ENCODE data around the gene SH3BP5. TPM values are rescaled to one million over a fixed set of nuclear protein-coding genes. Genes with fewer than 3 reads are reported as not detected.

The SH3BP5 gene
- total RNA-seq, 2 experiments from 2014 or later, result 33.6 to 37.5 TPM

DNA sequence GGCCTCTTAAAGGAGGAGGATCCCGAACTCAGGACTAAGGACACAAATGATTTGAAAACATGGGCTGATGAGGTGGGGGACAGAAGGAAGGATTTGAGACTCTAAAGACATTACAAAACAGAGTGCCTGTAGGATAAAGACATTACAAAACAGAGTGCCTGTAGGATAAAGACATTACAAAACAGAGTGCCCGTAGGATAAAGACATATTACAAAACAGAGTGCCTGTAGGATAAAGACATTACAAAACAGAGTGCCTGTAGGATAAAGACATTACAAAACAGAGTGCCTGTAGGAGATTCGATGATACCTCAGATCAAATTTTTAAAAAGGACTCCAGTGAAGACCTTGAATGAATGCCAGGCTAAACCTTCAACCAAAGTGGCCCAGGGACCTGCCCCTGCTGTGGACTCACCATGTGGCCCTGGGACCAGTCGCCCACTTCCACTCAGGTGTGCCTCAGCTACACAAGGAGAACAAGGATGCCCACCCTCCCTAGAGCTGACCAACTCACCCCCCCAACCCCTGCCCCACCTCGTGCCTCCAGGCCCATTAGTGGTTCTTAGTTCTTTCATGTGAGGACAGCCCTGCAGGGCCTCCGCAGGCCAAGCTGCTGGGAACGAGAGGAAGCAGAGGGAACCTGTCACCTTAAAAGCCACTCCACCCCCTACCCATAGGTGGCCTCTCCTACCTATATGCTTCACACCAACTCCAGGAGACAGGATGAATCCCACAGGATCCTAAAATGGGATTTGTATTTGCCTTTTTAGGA, 59.8 kb downstream of the SH3BP5 start:
- intact Hi-C loops (cut with micrococcal nuclease), result no loop called here
- H3K27me3 Mint-ChIP-seq, result no peaks in the 10 kb centered on the region
- ChIA-PET CTCF (interaction anchor here (1.4 to 1.6 kb wide), 2 partner anchors 19 to 60 kb away, joined by 3 read pairs; partner anchors contain the start of gene SH3BP5), POLR2A (no interaction called here)
- H3K9me3 Mint-ChIP-seq, result no peaks in the 10 kb centered on the region
- peaks cover 82% of the 10 kb centered on the region for H3K4me1 Mint-ChIP-seq (ENCODE audit: low read depth)
- peak; percentile 23 for DNase-seq
- H3K4me3 Mint-ChIP-seq, result no peak overlapping the region
- peak overlapping the region; percentile 61 for H3K27ac Mint-ChIP-seq
- peaks cover 15% of the 10 kb centered on the region for H3K36me3 Mint-ChIP-seq

DNA sequence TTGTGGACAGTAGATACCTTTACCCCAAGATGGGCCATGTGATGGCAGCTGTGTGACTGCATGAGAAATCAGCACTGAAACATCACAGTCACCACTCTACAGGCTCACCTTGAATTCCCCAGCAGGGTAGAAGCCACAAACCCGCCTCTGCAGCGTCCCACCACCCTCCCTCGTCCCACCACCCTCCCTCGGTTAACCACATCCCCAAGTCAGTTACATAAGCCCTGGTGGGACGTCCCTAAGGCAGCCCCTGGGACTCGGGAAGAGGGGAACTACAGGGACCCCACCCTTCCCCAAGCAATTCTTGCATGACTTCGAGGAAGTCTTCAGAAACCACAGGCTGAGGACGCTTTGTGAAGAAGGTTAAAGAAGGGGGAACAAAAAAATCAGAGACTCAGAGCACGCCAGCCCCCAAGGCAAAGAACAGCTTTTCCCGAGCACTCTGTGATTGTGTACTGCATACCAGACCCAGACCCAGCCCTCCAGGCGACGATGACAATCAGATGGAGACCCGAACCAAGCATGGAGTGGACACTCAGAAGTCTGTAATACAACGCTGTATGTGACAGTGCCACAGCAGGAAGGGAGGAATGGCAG, 60.5 kb downstream of the SH3BP5 start:
- Mint-ChIP-seq H3K9me3 (no peaks in the 10 kb centered on the region), H3K27me3 (no peaks in the 10 kb centered on the region), H3K4me3 (peak overlapping the region; percentile 31), H3K27ac (peak overlapping the region; percentile 61), H3K4me1 (ENCODE audit: low read depth) (peaks cover 80% of the 10 kb centered on the region), H3K36me3 (peaks cover 15% of the 10 kb centered on the region)
- peak; percentile 88 for DNase-seq
- ChIA-PET POLR2A (interaction anchor here (0.8 kb wide), 1 partner anchor 26 kb away, joined by 5 read pairs; no protein-coding TSS in a partner anchor), CTCF (interaction anchor here (1.0 to 8.0 kb wide), 4 partner anchors 19 to 68 kb away, joined by 3 to 123 read pairs (median 40); partner anchors contain the start of genes CAPN7 and SH3BP5)
- intact Hi-C loops (cut with micrococcal nuclease), result no loop called here

DNA sequence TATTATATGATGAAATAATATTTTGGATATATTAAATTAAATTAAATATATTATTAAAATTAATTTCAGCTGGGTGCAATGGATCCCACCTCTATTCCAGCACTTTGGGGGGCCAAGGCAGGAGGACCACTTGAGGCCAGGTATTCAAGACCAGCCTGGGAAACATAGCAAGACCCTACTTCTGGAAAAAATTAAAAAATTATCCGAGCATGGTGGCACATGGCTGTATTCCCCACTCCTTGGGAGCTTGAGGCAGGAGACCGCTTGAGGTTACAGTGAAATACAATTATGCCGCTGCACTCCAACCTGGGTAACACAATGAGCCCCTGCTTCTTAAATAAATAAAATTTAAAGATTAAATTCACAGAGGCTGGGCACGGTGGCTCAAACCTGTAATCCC, 61.4 kb downstream of the SH3BP5 start:
- Mint-ChIP-seq H3K36me3 (peaks cover 15% of the 10 kb centered on the region), H3K27me3 (no peaks in the 10 kb centered on the region), H3K4me3 (no peak overlapping the region), H3K9me3 (no peaks in the 10 kb centered on the region), H3K27ac (no peak overlapping the region), H3K4me1 (ENCODE audit: low read depth) (peaks cover 82% of the 10 kb centered on the region)
- DNase-seq, result no peak
- intact Hi-C loops (cut with micrococcal nuclease), result no loop called here
- ChIA-PET POLR2A (interaction anchor here (0.8 to 3.5 kb wide), 4 partner anchors 26 to 91 kb away, joined by 5 to 17 read pairs (median 11); no protein-coding TSS in a partner anchor), CTCF (interaction anchor here (1.0 to 8.9 kb wide), 6 partner anchors 40 to 135 kb away, joined by 3 to 178 read pairs (median 100); partner anchors contain the start of genes CAPN7 and SH3BP5)

DNA sequence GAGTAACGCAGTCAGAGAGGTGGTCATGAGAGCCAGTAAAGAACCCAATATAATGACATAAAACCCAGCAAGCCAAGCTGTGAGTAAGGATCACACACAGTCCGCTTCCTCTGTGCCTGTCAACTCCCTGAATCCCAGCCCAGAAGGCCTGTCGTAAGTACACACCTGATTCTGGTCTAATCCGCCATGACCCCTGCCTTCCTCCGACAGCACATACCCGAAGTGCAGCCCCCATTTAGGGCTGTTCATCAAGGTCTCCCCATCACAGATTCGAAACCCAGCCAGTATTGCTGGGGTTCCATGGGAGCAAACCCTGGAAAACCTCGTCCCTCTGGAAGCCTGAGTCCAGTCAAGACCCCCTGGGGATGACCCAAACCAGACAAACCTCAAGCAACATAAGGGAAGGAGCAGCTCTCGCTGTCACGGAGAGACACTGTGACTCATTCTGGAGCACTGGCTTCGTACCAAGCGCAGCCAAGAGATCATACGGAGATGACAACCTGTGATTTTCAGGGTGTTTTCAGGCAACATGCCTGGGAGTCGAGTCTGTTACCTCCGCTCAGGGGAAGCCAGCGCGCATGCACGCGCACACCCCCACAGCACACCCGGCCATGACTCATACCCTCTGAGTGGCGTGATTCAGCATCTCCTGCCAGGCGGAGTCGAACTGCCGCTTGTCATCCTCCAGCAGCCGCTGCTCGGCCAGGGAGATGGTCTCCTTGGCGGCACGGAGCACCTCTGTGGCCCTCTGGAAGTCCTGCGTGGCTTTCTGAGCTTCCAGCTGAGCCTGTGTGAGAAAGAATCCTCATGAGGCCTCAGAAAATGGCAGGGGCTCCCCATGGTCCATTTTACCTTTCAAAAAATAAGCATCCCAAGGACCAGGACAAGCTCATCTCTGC, 63.0 kb downstream of the SH3BP5 start:
- CTCF ChIA-PET, result interaction anchor here (0.5 to 8.9 kb wide), 25 partner anchors 12 to 287 kb away, joined by 3 to 178 read pairs (median 12); partner anchors contain the start of genes CAPN7 and SH3BP5
- peaks cover 80% of the 10 kb centered on the region for H3K4me1 Mint-ChIP-seq (ENCODE audit: low read depth)
- intact Hi-C loops (cut with micrococcal nuclease), result loop anchor here (1.0 to 2.0 kb wide), 6 partner anchors 29 to 287 kb away; partner anchors contain the start of genes CAPN7 and SH3BP5
- peak; percentile 94 for DNase-seq
- peak overlapping the region; percentile 30 for H3K4me3 Mint-ChIP-seq
- H3K9me3 Mint-ChIP-seq, result no peaks in the 10 kb centered on the region
- peaks cover 11% of the 10 kb centered on the region for H3K36me3 Mint-ChIP-seq
- POLR2A ChIA-PET, result interaction anchor here (0.8 to 3.5 kb wide), 12 partner anchors 14 to 136 kb away, joined by 3 to 17 read pairs (median 5); partner anchors contain the start of genes CAPN7 and SH3BP5
- H3K27me3 Mint-ChIP-seq, result no peaks in the 10 kb centered on the region
- peak overlapping the region; percentile 81 for H3K27ac Mint-ChIP-seq

DNA sequence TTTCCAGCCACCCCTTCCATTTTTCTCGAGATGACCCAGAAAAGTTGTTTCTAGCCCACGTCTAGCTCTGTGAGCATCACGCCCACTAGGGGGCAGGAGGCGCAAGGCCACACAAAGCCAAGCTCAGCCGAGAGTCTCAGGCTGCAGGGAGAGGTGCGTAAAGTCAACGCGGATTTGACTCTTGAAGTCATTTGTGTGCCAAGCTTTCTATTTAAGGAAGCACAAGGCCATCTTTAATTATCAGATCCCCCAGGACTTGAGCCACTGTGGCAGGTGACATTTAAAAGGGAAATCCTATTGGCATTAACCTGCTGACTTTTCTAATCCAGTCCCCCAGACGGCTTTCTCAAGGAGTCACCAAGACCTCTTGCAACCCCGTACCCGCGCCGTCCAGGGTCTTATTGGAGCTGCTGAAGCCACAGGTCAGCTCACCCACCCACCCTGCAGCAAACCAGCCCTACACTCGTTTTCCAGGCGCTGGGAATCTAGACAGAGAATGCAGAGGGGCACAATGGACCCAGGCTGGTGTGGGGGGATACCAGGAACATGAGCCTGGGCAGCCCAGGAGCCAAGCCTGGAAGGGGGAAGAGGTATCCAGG, 64.3 kb downstream of the SH3BP5 start:
- H3K4me1 Mint-ChIP-seq (ENCODE audit: low read depth), result peaks cover 79% of the 10 kb centered on the region
- no peaks in the 10 kb centered on the region for H3K27me3 Mint-ChIP-seq

DNA sequence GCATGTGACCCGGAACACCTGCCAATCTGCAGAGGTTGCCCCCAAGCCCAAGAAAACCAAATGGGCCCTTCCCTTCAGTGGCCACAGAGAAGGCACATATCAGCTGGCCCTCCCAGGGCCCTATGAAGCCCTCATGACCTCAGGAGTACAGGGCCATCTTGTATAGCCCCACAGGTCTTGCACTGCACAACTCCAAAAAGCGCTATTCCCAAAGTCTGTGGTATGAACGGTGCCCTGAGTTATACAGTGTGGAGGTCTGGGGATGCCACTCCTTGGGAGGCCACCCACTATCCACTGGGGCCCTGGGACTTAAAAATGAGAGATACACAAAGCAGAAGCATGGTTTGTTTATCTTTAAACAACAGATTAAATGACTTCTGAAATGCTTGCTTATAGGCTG, 64.9 kb downstream of the SH3BP5 start:
- POLR2A ChIA-PET, result interaction anchor here (0.9 to 3.5 kb wide), 8 partner anchors 43 to 138 kb away, joined by 3 to 17 read pairs (median 7); partner anchors contain the start of genes CAPN7 and SH3BP5
- intact Hi-C loops (cut with micrococcal nuclease), result no loop called here

More for the DNA sequence above, 64.3 kb downstream of the SH3BP5 start:
- POLR2A ChIA-PET, result interaction anchor here (0.6 to 3.5 kb wide), 10 partner anchors 10 to 202 kb away, joined by 3 to 17 read pairs (median 5); partner anchors contain the start of genes CAPN7 and SH3BP5
- DNase-seq, result peak; percentile 91
- peaks cover 11% of the 10 kb centered on the region for H3K36me3 Mint-ChIP-seq
- no peak overlapping the region for H3K4me3 Mint-ChIP-seq
- CTCF ChIA-PET, result interaction anchor here (0.7 to 8.9 kb wide), 67 partner anchors 8 to 292 kb away, joined by 3 to 178 read pairs (median 5); partner anchors contain the start of genes CAPN7 and SH3BP5
- no peaks in the 10 kb centered on the region for H3K9me3 Mint-ChIP-seq
- intact Hi-C loops (cut with micrococcal nuclease), result loop anchor here (1.0 to 2.0 kb wide), 5 partner anchors 31 to 289 kb away; partner anchors contain the start of gene CAPN7
- peak overlapping the region; percentile 65 for H3K27ac Mint-ChIP-seq

DNA sequence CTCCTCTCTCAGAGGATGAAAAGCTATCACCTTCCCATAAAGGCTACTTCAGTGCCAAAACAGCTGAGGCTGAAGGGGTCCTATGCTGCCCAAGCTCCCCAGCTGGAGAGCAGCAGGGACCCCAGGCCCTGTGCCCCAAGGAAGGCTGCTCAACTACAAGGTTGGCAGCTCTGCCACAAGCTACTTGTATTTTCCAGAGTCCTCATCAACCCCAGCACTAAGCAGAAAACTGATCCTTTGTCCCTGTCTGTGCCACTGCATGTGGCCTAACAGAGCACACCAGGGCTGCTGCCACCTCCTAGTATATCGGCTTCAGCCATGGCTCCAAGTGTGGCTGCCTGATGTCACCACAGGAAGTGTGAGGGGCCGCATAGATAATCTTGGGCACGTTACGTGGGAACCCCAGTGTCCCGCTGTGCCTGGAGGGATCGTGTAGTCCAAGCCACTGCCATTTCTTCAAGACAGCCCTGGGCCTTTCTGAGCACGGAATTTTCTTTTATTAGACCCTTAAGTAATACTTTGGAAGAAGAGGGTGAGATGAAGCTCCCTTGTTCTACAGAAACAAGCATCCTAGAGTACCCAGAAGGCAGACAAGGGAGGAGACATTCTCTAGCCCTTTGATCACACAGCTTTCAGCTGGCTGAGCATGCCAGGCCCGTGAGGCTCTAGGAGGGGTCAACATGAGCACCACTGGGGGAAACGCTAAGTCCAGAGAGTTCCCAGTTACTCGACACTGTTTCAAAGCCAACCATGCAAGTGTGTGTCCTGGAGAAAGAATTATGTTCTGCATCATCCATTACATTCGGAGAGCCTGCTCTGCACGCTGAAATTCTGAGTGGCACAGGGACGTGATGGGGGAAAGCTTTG, 65.6 kb downstream of the SH3BP5 start:
- H3K4me1 Mint-ChIP-seq (ENCODE audit: low read depth), result peaks cover 66% of the 10 kb centered on the region
- ChIA-PET CTCF (interaction anchor here (0.6 to 8.9 kb wide), 27 partner anchors 10 to 256 kb away, joined by 3 to 178 read pairs (median 12); partner anchors contain the start of genes CAPN7 and SH3BP5), POLR2A (interaction anchor here (1.5 to 1.6 kb wide), 2 partner anchors 51 to 64 kb away, joined by 4 to 6 read pairs; no protein-coding TSS in a partner anchor)
- H3K4me3 Mint-ChIP-seq, result no peak overlapping the region
- H3K27ac Mint-ChIP-seq, result no peak overlapping the region
- peaks cover 11% of the 10 kb centered on the region for H3K36me3 Mint-ChIP-seq
- intact Hi-C loops (cut with micrococcal nuclease), result no loop called here
- no peak for DNase-seq
- no peaks in the 10 kb centered on the region for H3K27me3 Mint-ChIP-seq
- H3K9me3 Mint-ChIP-seq, result no peaks in the 10 kb centered on the region

More for the DNA sequence above, 64.9 kb downstream of the SH3BP5 start:
- H3K9me3 Mint-ChIP-seq, result no peaks in the 10 kb centered on the region
- H3K4me1 Mint-ChIP-seq (ENCODE audit: low read depth), result peaks cover 73% of the 10 kb centered on the region
- CTCF ChIA-PET, result interaction anchor here (0.6 to 8.9 kb wide), 64 partner anchors 8 to 292 kb away, joined by 3 to 178 read pairs (median 6); partner anchors contain the start of genes CAPN7 and SH3BP5
- no peaks in the 10 kb centered on the region for H3K27me3 Mint-ChIP-seq
- H3K27ac Mint-ChIP-seq, result no peak overlapping the region
- H3K36me3 Mint-ChIP-seq, result peaks cover 11% of the 10 kb centered on the region
- no peak for DNase-seq
- no peak overlapping the region for H3K4me3 Mint-ChIP-seq

DNA sequence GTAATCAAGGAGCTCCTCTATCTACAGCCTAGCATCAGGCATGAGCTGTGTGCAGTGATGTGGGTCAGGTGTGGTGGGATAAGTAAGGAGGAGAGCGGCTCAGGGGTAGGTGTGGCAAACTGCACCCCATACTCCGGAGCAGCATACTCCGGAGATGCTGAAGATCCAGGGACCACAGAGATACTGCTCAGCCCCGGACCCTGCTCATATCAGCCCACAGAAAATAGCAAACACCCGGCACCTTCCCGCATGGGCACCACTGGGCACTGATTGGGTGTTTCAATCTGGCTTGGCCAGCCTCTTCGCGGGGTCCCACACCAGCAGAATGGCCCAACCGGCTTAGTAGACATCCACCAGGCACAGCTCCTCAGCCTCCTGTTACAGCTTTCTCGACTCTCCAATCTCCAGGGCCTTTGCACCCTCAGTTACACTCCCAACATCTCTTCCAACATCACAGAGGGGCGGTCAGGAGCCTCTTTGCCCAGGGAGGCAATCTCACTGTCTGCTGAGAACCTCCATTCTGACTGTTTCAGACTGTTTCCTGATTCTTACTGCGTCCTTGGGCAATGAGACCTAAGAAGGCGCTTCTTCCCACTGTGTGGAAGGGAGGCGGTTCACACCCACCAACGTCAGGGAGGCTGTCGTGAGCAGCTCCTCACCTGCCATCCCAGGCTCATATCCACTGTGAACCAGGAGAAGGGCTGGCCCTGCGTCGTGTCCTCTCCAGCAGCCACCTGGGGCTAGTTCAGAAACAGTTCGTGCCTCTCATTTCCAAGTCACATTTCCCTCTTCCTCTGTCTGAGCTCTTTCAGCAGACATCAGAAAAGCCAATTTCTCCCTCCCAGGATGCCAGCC, 66.5 kb downstream of the SH3BP5 start:
- ChIA-PET POLR2A (interaction anchor here (1.5 kb wide), 1 partner anchor 114 kb away, joined by 4 read pairs; no protein-coding TSS in a partner anchor), CTCF (interaction anchor here (1.5 to 8.9 kb wide), 9 partner anchors 28 to 157 kb away, joined by 4 to 178 read pairs (median 46); partner anchors contain the start of genes CAPN7 and SH3BP5)
- peaks cover 12% of the 10 kb centered on the region for H3K36me3 Mint-ChIP-seq
- H3K27ac Mint-ChIP-seq, result peak overlapping the region; percentile 50
- H3K4me1 Mint-ChIP-seq (ENCODE audit: low read depth), result peaks cover 62% of the 10 kb centered on the region
- no peak overlapping the region for H3K4me3 Mint-ChIP-seq
- no peak for DNase-seq
- no peaks in the 10 kb centered on the region for H3K27me3 Mint-ChIP-seq
- intact Hi-C loops (cut with micrococcal nuclease), result no loop called here
- no peaks in the 10 kb centered on the region for H3K9me3 Mint-ChIP-seq

DNA sequence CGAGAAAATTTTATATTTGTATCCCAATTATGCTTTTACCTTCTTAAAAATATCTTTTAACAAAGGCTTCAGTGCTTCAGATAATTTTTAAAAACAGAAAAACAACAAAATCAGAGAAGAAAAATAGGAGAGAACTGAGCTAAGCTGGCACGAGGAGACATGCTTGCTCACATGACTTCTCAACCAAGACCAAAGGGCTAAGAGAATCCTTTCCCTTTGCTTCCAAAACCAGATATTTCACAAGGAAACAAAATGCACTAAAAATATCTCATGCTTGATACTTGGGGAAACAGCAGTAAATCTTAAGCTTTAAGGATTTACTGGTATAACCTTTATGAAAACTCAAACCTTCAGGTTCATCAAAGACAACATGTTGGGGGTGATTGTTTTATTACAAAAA, 67.9 kb downstream of the SH3BP5 start:
- H3K4me3 Mint-ChIP-seq, result no peak overlapping the region
- intact Hi-C loops (cut with micrococcal nuclease), result no loop called here
- peaks cover 51% of the 10 kb centered on the region for H3K4me1 Mint-ChIP-seq (ENCODE audit: low read depth)
- no peak for DNase-seq
- peak overlapping the region; percentile 64 for H3K27ac Mint-ChIP-seq
- POLR2A ChIA-PET, result interaction anchor here (0.9 to 1.5 kb wide), 2 partner anchors 61 to 115 kb away, joined by 3 to 4 read pairs; no protein-coding TSS in a partner anchor
- no peaks in the 10 kb centered on the region for H3K27me3 Mint-ChIP-seq
- H3K36me3 Mint-ChIP-seq, result peaks cover 16% of the 10 kb centered on the region
- H3K9me3 Mint-ChIP-seq, result no peaks in the 10 kb centered on the region
- CTCF ChIA-PET, result interaction anchor here (1.8 to 8.9 kb wide), 5 partner anchors 61 to 142 kb away, joined by 6 to 178 read pairs (median 123); partner anchors contain the start of genes CAPN7 and SH3BP5

All from activated CD4-positive, alpha-beta memory T cell treated with anti-CD3 and anti-CD28 coated beads for 36 hours (primary cell).